K562 (cell line): ENCODE measurements around the gene SERPINF2. TPM values are rescaled to one million over a fixed set of nuclear protein-coding genes. Genes with fewer than 3 reads are reported as not detected.

Experiments
- ATAC-seq: fragments of 200-7000 bp; cut with Tn5 transposase; 3 replicates; pipeline ENCODE4 v1.9.1; 2020; ENCODE audit warnings: moderate library complexity
- BruUV-seq: library from RNA; stranded (reverse); fragments of 400-500 nt; replicated peaks from 2 replicates; lab custom pipeline; 2021; lab: Mats Ljungman, UMichigan
- CTCF ChIA-PET: fragments of 300-600 bp; formaldehyde crosslinking; extraction: SDS; loops from one replicate; lab custom pipeline; 2021; ENCODE audit warnings: low intra/inter-chr PET ratio; lab: Yijun Ruan, JAX
- POLR2A ChIA-PET: fragments of 300-600, 350-650 bp; sonication (Branson Sonifier 250); formaldehyde crosslinking; extraction: SDS; loops from one replicate; lab custom pipeline; 2021; ENCODE audit warnings: antibody characterized with exemption, inconsistent platforms; lab: Yijun Ruan, JAX
- DNase-seq, 4 experiments: peaks; one replicate each; pipeline versions ENCODE4 v3.0.0 to v3.0.0-alpha.2; 2011 to 2018; ENCODE audit warnings: low spot score in 3 of 4, mixed read lengths in 3 of 4; ENCODE audit errors: extremely low read depth in 1 of 4
- FAIRE-seq: peaks from 2 replicates; lab custom pipeline; 2011; peaks lifted over from hg19 to GRCh38; lab: Jason Lieb, UNC
- H2AFZ ChIP-seq: 2 replicates; pipeline ENCODE4 v1.6.0; 2011; ENCODE audit warnings: low read depth, low read length, control low read depth, inconsistent platforms
- H3K27ac ChIP-seq: fragments of 200-600 bp; 3 replicates; pipeline ENCODE4 v1.8.0; 2011; ENCODE audit warnings: low read depth, mild to moderate bottlenecking, control low read depth, inconsistent platforms, low read length, moderate library complexity, mixed read lengths; ENCODE audit errors: extremely low read depth
- H3K27me3 ChIP-seq, 2 experiments: fragments of 300-600 bp in 1 of 2; 2 replicates in 1 of 2; 3 replicates in 1 of 2; pipeline versions ENCODE4 v1.6.0 to v1.8.0; 2011; ENCODE audit warnings: inconsistent platforms in 2 of 2, low read length in 2 of 2, mild to moderate bottlenecking in 1 of 2, mixed read lengths in 1 of 2, moderate library complexity in 1 of 2; ENCODE audit not compliant: control insufficient read depth in 2 of 2, insufficient read depth in 2 of 2
- H3K36me3 ChIP-seq: fragments of 300-600 bp; 3 replicates; pipeline ENCODE4 v1.8.0; 2011; ENCODE audit warnings: mild to moderate bottlenecking, low read length, inconsistent platforms; ENCODE audit not compliant: control insufficient read depth, insufficient read depth
- H3K4me1 ChIP-seq, 2 experiments: fragments of 200-600 bp in 1 of 2; replicated peaks in 1 of 2; 2 replicates in 1 of 2; 3 replicates in 1 of 2; pipeline versions ENCODE4 v1.5.1 to v1.8.0; 2011; ENCODE audit warnings: inconsistent platforms in 2 of 2, low read length in 2 of 2, mild to moderate bottlenecking in 1 of 2, mixed read lengths in 1 of 2, moderate library complexity in 1 of 2; ENCODE audit not compliant: control insufficient read depth in 2 of 2, insufficient read depth in 2 of 2
- H3K4me2 ChIP-seq: 2 replicates; pipeline ENCODE4 v1.6.1; 2011; ENCODE audit warnings: low read length, control low read depth, inconsistent platforms, mixed read lengths; ENCODE audit not compliant: insufficient read depth
- H3K4me3 ChIP-seq: fragments of 200-600 bp; sonication (generic), shearing (Covaris generic); 2 replicates; pipeline ENCODE4 v1.5.1; 2016; ENCODE audit warnings: control low read depth, inconsistent platforms
- H3K79me2 ChIP-seq: fragments of 200-600 bp; 3 replicates; pipeline ENCODE4 v1.8.0; 2011; ENCODE audit warnings: low read length, inconsistent platforms; ENCODE audit not compliant: control insufficient read depth, insufficient read depth
- H3K9ac ChIP-seq, 2 experiments: 2 replicates each; pipeline versions ENCODE4 v1.6.0 to v1.6.1; 2011; ENCODE audit warnings: low read depth in 2 of 2, low read length in 2 of 2, control low read depth in 1 of 2, inconsistent platforms in 1 of 2, mild to moderate bottlenecking in 1 of 2, mixed read lengths in 1 of 2; ENCODE audit not compliant: insufficient read depth in 1 of 2
- H3K9me1 ChIP-seq: one replicate; pipeline ENCODE4 v1.6.0; 2011; ENCODE audit warnings: inconsistent platforms, mild to moderate bottlenecking, low read length, moderate library complexity; ENCODE audit not compliant: control insufficient read depth, insufficient read depth
- H3K9me3 ChIP-seq: replicated peaks from 2 replicates; pipeline ENCODE4 v1.5.1; 2011; ENCODE audit warnings: low read depth, low read length, inconsistent platforms; ENCODE audit not compliant: control insufficient read depth, insufficient read depth
- H4K20me1 ChIP-seq: replicated peaks from 2 replicates; pipeline ENCODE4 v1.6.1; 2011; ENCODE audit warnings: low read length, inconsistent platforms, mixed read lengths; ENCODE audit not compliant: control insufficient read depth, insufficient read depth
- DPF2 ChIP-seq: fragments of 450-650 bp; IDR thresholded peaks from 2 replicates; pipeline ENCODE4 v1.6.1; 2016
- NFIC ChIP-seq: fragments of 450-650 bp; IDR thresholded peaks from 2 replicates; pipeline ENCODE4 v1.6.1; 2017; ENCODE audit warnings: mild to moderate bottlenecking, inconsistent platforms
- ZKSCAN1 ChIP-seq: fragments of 150-350 bp; IDR thresholded peaks from 2 replicates; pipeline ENCODE4 v1.6.1; 2016; ENCODE audit warnings: low read depth, low read length
- WGBS: fragments of 100-300 bp; shearing (Covaris generic); methylation state at CpG from one replicate; pipeline ENCODE4 v1.1.6; 2016; ENCODE audit warnings: low coverage, mixed read lengths; ENCODE audit not compliant: insufficient coverage; ENCODE audit errors: missing lambda C conversion rate; 5-methylcytosine and 5-hydroxymethylcytosine counted together
- in situ Hi-C: fragments of 300-500 bp; cut with MboI; formaldehyde crosslinking; loops from 4 replicates; pipeline ENCODE4 v1.15.0; 2018; ENCODE audit warnings: inconsistent platforms, mixed read lengths
- intact Hi-C: fragments of 100-400 bp; cut with micrococcal nuclease; formaldehyde crosslinking; loops from 2 replicates; pipeline ENCODE4 v1.14.2; 2022
- polyA plus RNA-seq, 8 experiments: library from polyadenylated mRNA; depleted of rRNA in 4 of 8; stranded (reverse) in 5 of 8; unstranded in 3 of 8; fragments of >200 nt; fragmentation: Nextera tagmentation in 2 of 8; fragmentation: Illumina TruSeq in 1 of 8; extraction: Ambion mirVana in 2 of 8; extraction: Trizol in 1 of 8; gene quantifications; 2 replicates each; pipeline versions ENCODE4 v1.2.1 to v1.2.3, GENCODE V29; 2011 to 2014; ENCODE audit warnings: inconsistent platforms in 1 of 8, missing spikeins in 1 of 8
- total RNA-seq, 7 experiments: library from RNA; depleted of rRNA in 6 of 7; stranded (reverse); fragments of >200 nt in 6 of 7; fragmentation: Illumina TruSeq in 2 of 7; extraction: Trizol in 2 of 7; gene quantifications; 2 replicates each; pipeline versions ENCODE4 v1.2.1 to v1.2.3, GENCODE V29; 2011 to 2021; ENCODE audit warnings: low replicate concordance in 1 of 7
- TF ChIP-seq, protein P1 (sequence below): fragments of 450-650 bp; IDR thresholded peaks from 2 replicates; pipeline ENCODE4 v1.6.1; 2016

SERPINF2 gene
- total and polyA plus RNA-seq, 9 of the 15 experiments (the other 6 are each of a cell fraction or from before 2014, with no cell fraction given), result 0.22 TPM; not detected in 8

DNA sequence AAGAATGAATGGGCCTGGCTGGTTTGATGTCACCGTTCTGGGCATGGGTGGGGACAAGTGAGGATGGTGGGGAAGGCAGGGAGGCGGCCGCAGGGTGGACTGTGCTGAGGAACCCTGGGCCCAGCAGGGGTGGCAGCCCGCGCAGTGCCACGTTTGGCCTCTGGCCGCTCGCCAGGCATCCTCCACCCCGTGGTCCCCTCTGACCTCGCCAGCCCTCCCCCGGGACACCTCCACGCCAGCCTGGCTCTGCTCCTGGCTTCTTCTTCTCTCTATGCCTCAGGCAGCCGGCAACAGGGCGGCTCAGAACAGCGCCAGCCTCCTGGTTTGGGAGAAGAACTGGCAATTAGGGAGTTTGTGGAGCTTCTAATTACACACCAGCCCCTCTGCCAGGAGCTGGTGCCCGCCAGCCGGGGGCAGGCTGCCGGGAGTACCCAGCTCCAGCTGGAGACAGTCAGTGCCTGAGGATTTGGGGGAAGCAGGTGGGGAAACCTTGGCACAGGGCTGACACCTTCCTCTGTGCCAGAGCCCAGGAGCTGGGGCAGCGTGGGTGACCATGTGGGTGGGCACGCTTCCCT is 12.7 kb downstream of the SERPINF2 start:
- Histone ChIP-seq H3K36me3 (no peaks in the 10 kb centered on the region), H3K9me1 (no peaks in the 10 kb centered on the region), H3K4me2 (peak overlapping the region; percentile 41; the same call in 1 of the 2 replicates), H3K4me3 (no peak overlapping the region), H3K27ac (no peak overlapping the region), H3K79me2 (no peaks in the 10 kb centered on the region), H2AFZ (peak overlapping the region; percentile 84), H3K9me3 (no peaks in the 10 kb centered on the region), H4K20me1 (no peaks in the 10 kb centered on the region), H3K9ac (peak overlapping the region in 1 of 2 experiments; percentile 82; a peak in 2 of 4 replicates), H3K4me1 (peaks cover 8 to 35% of the 10 kb centered on the region in 2 experiments; a peak in 4 of 5 replicates), H3K27me3 (no peaks in the 10 kb centered on the region)
- WGBS, result 85% methylated on average over 7 of the region's 20 CpGs
- in situ Hi-C loops, result no loop called here
- ChIA-PET CTCF (no interaction called here), POLR2A (interaction anchor here (0.7 to 1.2 kb wide), 2 partner anchors 10 to 191 kb away, joined by 3 read pairs; no protein-coding TSS in a partner anchor)
- DNase-seq, result no peak
- no TSS peak for BruUV-seq
- intact Hi-C loops, result no loop called here
- TF ChIP-seq ZKSCAN1, result no peak
- TF ChIP-seq NFIC, result peak; percentile 5; the same call in 1 of the 2 replicates
- FAIRE-seq, result no peak
- no peak for ATAC-seq

DNA sequence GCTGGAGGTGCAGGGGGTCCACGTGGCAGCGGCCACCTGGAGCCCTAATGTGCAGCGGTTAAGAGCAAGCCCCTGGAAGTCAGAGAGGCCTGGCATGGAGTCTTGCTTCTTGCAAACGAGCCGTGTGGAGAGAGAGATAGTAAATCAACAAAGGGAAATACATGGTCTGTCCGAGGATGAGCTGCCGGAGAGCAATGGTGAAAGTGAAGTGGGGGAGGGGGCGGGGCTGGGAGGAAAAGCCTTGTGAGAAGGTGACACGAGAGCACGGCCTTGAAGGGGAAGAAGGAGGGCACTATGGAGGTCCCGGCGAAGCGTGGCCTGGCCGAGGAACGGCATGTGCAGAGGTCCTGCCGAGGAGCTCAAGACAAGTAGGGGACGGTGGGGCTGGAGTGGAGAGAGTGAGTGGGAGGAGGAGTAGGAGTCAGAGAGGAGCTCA is 13.2 kb downstream of the SERPINF2 start:
- H3K79me2 ChIP-seq, result no peaks in the 10 kb centered on the region
- H3K4me1 ChIP-seq, result peaks cover 8 to 37% of the 10 kb centered on the region in 2 experiments; a peak in 4 of 5 replicates
- H2AFZ ChIP-seq, result peak overlapping the region; percentile 84
- ChIA-PET CTCF (no interaction called here), POLR2A (interaction anchor here (0.7 to 1.2 kb wide), 2 partner anchors 10 to 192 kb away, joined by 3 read pairs; no protein-coding TSS in a partner anchor)
- no peaks in the 10 kb centered on the region for H4K20me1 ChIP-seq
- no peaks in the 10 kb centered on the region for H3K36me3 ChIP-seq
- in situ Hi-C loops, result no loop called here
- FAIRE-seq, result no peak
- peak; percentile 69 for ATAC-seq
- no peaks in the 10 kb centered on the region for H3K9me1 ChIP-seq
- 64% methylated on average over 8 of the region's 17 CpGs for WGBS
- no peak overlapping the region; the same call in 2 of the 3 replicates for H3K27ac ChIP-seq
- peak overlapping the region; percentile 41; the same call in 1 of the 2 replicates for H3K4me2 ChIP-seq
- peak overlapping the region in 1 of 2 experiments; percentile 82; a peak in 2 of 4 replicates for H3K9ac ChIP-seq
- no TSS peak for BruUV-seq
- peak in 3 of 4 experiments; percentile 32 to 53 (median 37) for DNase-seq
- no peaks in the 10 kb centered on the region for H3K9me3 ChIP-seq
- no peaks in the 10 kb centered on the region for H3K27me3 ChIP-seq
- intact Hi-C loops, result no loop called here
- H3K4me3 ChIP-seq, result no peak overlapping the region
- TF ChIP-seq, protein P1, sequence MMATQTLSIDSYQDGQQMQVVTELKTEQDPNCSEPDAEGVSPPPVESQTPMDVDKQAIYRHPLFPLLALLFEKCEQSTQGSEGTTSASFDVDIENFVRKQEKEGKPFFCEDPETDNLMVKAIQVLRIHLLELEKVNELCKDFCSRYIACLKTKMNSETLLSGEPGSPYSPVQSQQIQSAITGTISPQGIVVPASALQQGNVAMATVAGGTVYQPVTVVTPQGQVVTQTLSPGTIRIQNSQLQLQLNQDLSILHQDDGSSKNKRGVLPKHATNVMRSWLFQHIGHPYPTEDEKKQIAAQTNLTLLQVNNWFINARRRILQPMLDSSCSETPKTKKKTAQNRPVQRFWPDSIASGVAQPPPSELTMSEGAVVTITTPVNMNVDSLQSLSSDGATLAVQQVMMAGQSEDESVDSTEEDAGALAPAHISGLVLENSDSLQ, result 0 out of 2 replicates have a peak, but pooled peaks have one; percentile 27
- TF ChIP-seq DPF2, result peak; percentile 34; the same call in 1 of the 2 replicates
